H1 (cell line): Measurements from ENCODE around the gene SLC30A7. TPM values are rescaled to one million over a fixed set of nuclear protein-coding genes. Genes with fewer than 3 reads are reported as not detected.

Experiments
- CTCF ChIA-PET: fragments of 300-600 bp; sonication (Branson Sonifier 250); formaldehyde crosslinking; loops from one replicate; lab custom pipeline; 2021; ENCODE audit not compliant: partially characterized antibody; lab: Charles Lee
- POLR2A ChIA-PET: fragments of 300-600 bp; sonication (Branson Sonifier 250); formaldehyde crosslinking; loops from one replicate; lab custom pipeline; 2021; ENCODE audit warnings: inconsistent platforms; ENCODE audit not compliant: partially characterized antibody; lab: Charles Lee
- DNase-seq, 2 experiments: peaks; one replicate each; pipeline versions ENCODE4 v3.0.0 to v3.0.0-alpha.2; 2010 to 2022; ENCODE audit warnings: low spot score in 2 of 2, low read depth in 1 of 2, mixed read lengths in 1 of 2
- FAIRE-seq: peaks from 2 replicates; lab custom pipeline; 2011; peaks lifted over from hg19 to GRCh38; lab: Jason Lieb, UNC
- H2AFZ ChIP-seq: 2 replicates; pipeline ENCODE4 v1.8.1; 2012; ENCODE audit warnings: low read length, inconsistent platforms
- H2AK5ac ChIP-seq: 2 replicates; pipeline ENCODE4 v1.6.1; 2013; ENCODE audit warnings: low read depth, low read length
- H2BK120ac ChIP-seq: replicated peaks from 2 replicates; pipeline ENCODE3; 2013; ENCODE audit warnings: low read depth, low read length, inconsistent platforms
- H2BK12ac ChIP-seq: 2 replicates; pipeline ENCODE4 v1.6.1; 2013; ENCODE audit warnings: low read depth, low read length
- H2BK15ac ChIP-seq: 2 replicates; pipeline ENCODE4 v1.6.1; 2013; ENCODE audit warnings: low read length
- H2BK20ac ChIP-seq: 2 replicates; pipeline ENCODE4 v1.6.1; 2013; ENCODE audit warnings: low read length
- H2BK5ac ChIP-seq: 2 replicates; pipeline ENCODE4 v1.6.1; 2013; ENCODE audit warnings: low read depth, low read length
- H3K14ac ChIP-seq: 2 replicates; pipeline ENCODE4 v1.6.1; 2013; ENCODE audit warnings: inconsistent platforms; ENCODE audit not compliant: insufficient read length
- H3K18ac ChIP-seq: 2 replicates; pipeline ENCODE4 v1.6.1; 2013; ENCODE audit warnings: low read length; ENCODE audit errors: extremely low read depth
- H3K23ac ChIP-seq: 2 replicates; pipeline ENCODE4 v1.6.1; 2013; ENCODE audit warnings: inconsistent platforms; ENCODE audit not compliant: insufficient read length
- H3K23me2 ChIP-seq: 2 replicates; pipeline ENCODE4 v1.6.1; 2013; ENCODE audit warnings: low read depth, low read length
- H3K27ac ChIP-seq: 2 replicates; pipeline ENCODE4 v1.6.1; 2011; ENCODE audit warnings: low read depth, low read length, inconsistent platforms
- H3K27me3 ChIP-seq, 4 experiments: replicated peaks in 1 of 4; 1 replicate in 1 of 4; 2 replicates in 3 of 4; pipeline versions ENCODE4 v1.6.1 to v1.8.1; 2011 to 2013; ENCODE audit warnings: low read length in 3 of 4, mild to moderate bottlenecking in 3 of 4, inconsistent platforms in 2 of 4, mixed read lengths in 2 of 4, moderate library complexity in 1 of 4; ENCODE audit not compliant: control insufficient read depth in 3 of 4, insufficient read depth in 3 of 4; ENCODE audit errors: extremely low read depth in 1 of 4
- H3K36me3 ChIP-seq, 4 experiments: 2 replicates each; pipeline versions ENCODE4 v1.6.1 to v1.8.1; 2011 to 2013; ENCODE audit warnings: mild to moderate bottlenecking in 4 of 4, low read length in 3 of 4, moderate library complexity in 2 of 4, control low read depth in 1 of 4, inconsistent platforms in 1 of 4; ENCODE audit not compliant: insufficient read depth in 4 of 4, control insufficient read depth in 2 of 4
- H3K4ac ChIP-seq: replicated peaks from 2 replicates; pipeline ENCODE3; 2013; ENCODE audit warnings: low read length, low read depth, mixed read lengths, inconsistent platforms; ENCODE audit not compliant: insufficient read length
- H3K4me1 ChIP-seq, 4 experiments: replicated peaks in 1 of 4; 1 replicate in 1 of 4; 2 replicates in 3 of 4; pipeline versions ENCODE4 v1.6.1 to v1.8.1; 2011 to 2013; ENCODE audit warnings: low read length in 3 of 4, inconsistent platforms in 2 of 4, mixed read lengths in 1 of 4; ENCODE audit not compliant: insufficient read depth in 4 of 4, control insufficient read depth in 3 of 4
- H3K4me2 ChIP-seq, 2 experiments: 2 replicates each; pipeline versions ENCODE4 v1.6.1 to v1.8.1; 2011 to 2013; ENCODE audit warnings: low read depth in 2 of 2, low read length in 2 of 2, control low read depth in 1 of 2, inconsistent platforms in 1 of 2, mild to moderate bottlenecking in 1 of 2; ENCODE audit not compliant: insufficient read depth in 1 of 2
- H3K4me3 ChIP-seq, 4 experiments: fragments of 200-600, 300-600 bp in 1 of 4; sonication (generic), shearing (Covaris generic), sonication (Bioruptor Twin) in 1 of 4; 2 replicates each; pipeline versions ENCODE4 v1.5.1 to v1.8.1; 2011 to 2016; ENCODE audit warnings: low read length in 4 of 4, low read depth in 3 of 4, control low read depth in 2 of 4, inconsistent platforms in 2 of 4, mild to moderate bottlenecking in 2 of 4, mixed read lengths in 1 of 4, moderate library complexity in 1 of 4; ENCODE audit not compliant: insufficient read depth in 2 of 4; ENCODE audit errors: extremely low read depth in 1 of 4
- H3K56ac ChIP-seq: replicated peaks from 2 replicates; pipeline ENCODE3; 2013; ENCODE audit warnings: low read depth, mild to moderate bottlenecking, mixed read lengths, low read length, inconsistent platforms; ENCODE audit not compliant: insufficient read length
- H3K79me1 ChIP-seq: 2 replicates; pipeline ENCODE4 v1.6.1; 2013; ENCODE audit warnings: low read depth, low read length, control low read depth
- H3K79me2 ChIP-seq, 2 experiments: 2 replicates each; pipeline versions ENCODE4 v1.6.1 to v1.8.1; 2012 to 2013; ENCODE audit warnings: low read length in 2 of 2, mild to moderate bottlenecking in 2 of 2, inconsistent platforms in 1 of 2; ENCODE audit not compliant: insufficient read depth in 2 of 2, control insufficient read depth in 1 of 2
- H3K9ac ChIP-seq, 4 experiments: replicated peaks in 1 of 4; 1 replicate in 1 of 4; 2 replicates in 3 of 4; pipeline versions ENCODE4 v1.6.1 to v1.8.1; 2011 to 2013; ENCODE audit warnings: low read depth in 3 of 4, low read length in 3 of 4, control low read depth in 2 of 4, mild to moderate bottlenecking in 2 of 4, moderate library complexity in 2 of 4, inconsistent platforms in 1 of 4; ENCODE audit errors: extremely low read depth in 1 of 4
- H3K9me3 ChIP-seq, 2 experiments: 2 replicates each; pipeline versions ENCODE4 v1.6.1 to v1.8.1; 2012 to 2013; ENCODE audit warnings: mild to moderate bottlenecking in 2 of 2, moderate library complexity in 2 of 2, control low read depth in 1 of 2, inconsistent platforms in 1 of 2, low read depth in 1 of 2, low read length in 1 of 2, mixed read lengths in 1 of 2; ENCODE audit not compliant: insufficient read depth in 2 of 2
- H4K20me1 ChIP-seq, 2 experiments: replicated peaks in 1 of 2; 2 replicates each; pipeline versions ENCODE3 to v1.8.1; 2011 to 2013; ENCODE audit warnings: inconsistent platforms in 2 of 2, low read length in 2 of 2, mild to moderate bottlenecking in 1 of 2; ENCODE audit not compliant: insufficient read depth in 2 of 2, control insufficient read depth in 1 of 2
- H4K5ac ChIP-seq: 2 replicates; pipeline ENCODE4 v1.6.1; 2013; ENCODE audit warnings: low read length, low read depth, mixed read lengths, inconsistent platforms; ENCODE audit not compliant: insufficient read length
- H4K8ac ChIP-seq: 2 replicates; pipeline ENCODE4 v1.8.0; 2013; ENCODE audit warnings: mild to moderate bottlenecking, moderate library complexity, low read length, inconsistent platforms; ENCODE audit not compliant: insufficient read depth; ENCODE audit errors: extremely low read depth
- H4K91ac ChIP-seq: replicated peaks from 2 replicates; pipeline ENCODE3; 2013; ENCODE audit warnings: low read length, mixed read lengths, inconsistent platforms; ENCODE audit not compliant: insufficient read length
- CBX5 ChIP-seq: fragments of 300-800, 300-1000 bp; sonication (generic); IDR thresholded peaks from 2 replicates; pipeline ENCODE4 v1.7.1; 2016; ENCODE audit warnings: antibody characterized with exemption, low read length, low read depth
- CREB1 ChIP-seq: IDR thresholded peaks from 2 replicates; pipeline ENCODE4 v1.6.1; 2012; ENCODE audit warnings: inconsistent platforms
- GABPA ChIP-seq: IDR thresholded peaks from 2 replicates; pipeline ENCODE4 v1.6.1; 2011; ENCODE audit warnings: mild to moderate bottlenecking, low read length, moderate library complexity, borderline replicate concordance; ENCODE audit not compliant: insufficient read depth
- GTF2F1 ChIP-seq: IDR thresholded peaks from 2 replicates; pipeline ENCODE4 v1.6.1; 2012; ENCODE audit warnings: low read depth, low read length, improper control_type of control experiment, borderline replicate concordance
- HDAC6 ChIP-seq: IDR thresholded peaks from one replicate; pipeline ENCODE4 v1.7.1; 2012; ENCODE audit warnings: low read depth, mild to moderate bottlenecking, inconsistent platforms, low read length, moderate library complexity
- JUN ChIP-seq: IDR thresholded peaks from 2 replicates; pipeline ENCODE4 v1.6.1; 2011; ENCODE audit warnings: low read depth, mild to moderate bottlenecking, improper control_type of control experiment, low read length
- KDM1A ChIP-seq: fragments of 200-600, 300-600 bp; sonication (generic); IDR thresholded peaks from 2 replicates; pipeline ENCODE4 v1.7.1; 2016; ENCODE audit warnings: mild to moderate bottlenecking, low read length, borderline replicate concordance
- KDM5A ChIP-seq: fragments of 200-600 bp; IDR thresholded peaks from 2 replicates; pipeline ENCODE4 v1.7.1; 2012; ENCODE audit warnings: mild to moderate bottlenecking, low read length, inconsistent platforms, mixed read lengths
- MAFK ChIP-seq: IDR thresholded peaks from 2 replicates; pipeline ENCODE4 v1.6.1; 2012; ENCODE audit warnings: low read depth, mild to moderate bottlenecking, improper control_type of control experiment, low read length
- POLR2A ChIP-seq, 2 experiments: IDR thresholded peaks; 1 replicate in 1 of 2; 2 replicates in 1 of 2; pipeline ENCODE4 v1.6.1; 2011; ENCODE audit warnings: low read depth in 2 of 2, low read length in 2 of 2, mild to moderate bottlenecking in 2 of 2; ENCODE audit errors: control extremely low read depth in 1 of 2
- POLR2AphosphoS5 ChIP-seq: IDR thresholded peaks from 2 replicates; pipeline ENCODE4 v1.6.1; 2011; ENCODE audit warnings: low read depth, low read length
- SUZ12 ChIP-seq: fragments of 200-600 bp; sonication (generic); IDR thresholded peaks from 2 replicates; pipeline ENCODE4 v1.6.1; 2012; ENCODE audit warnings: mild to moderate bottlenecking, inconsistent platforms, low read length, moderate library complexity, mixed read lengths
- TAF7 ChIP-seq: optimal IDR thresholded peaks from 2 replicates; pipeline ENCODE3; 2011; ENCODE audit warnings: low read depth, mild to moderate bottlenecking, inconsistent platforms, low read length, moderate library complexity, borderline replicate concordance
- ZNF274 ChIP-seq: IDR thresholded peaks from 2 replicates; pipeline ENCODE4 v1.7.0; 2012; ENCODE audit warnings: low read length, borderline replicate concordance; ENCODE audit errors: extremely low read depth
- WGBS, 2 experiments: shearing (Covaris generic) in 1 of 2; methylation state at CpG; one replicate each; pipeline versions ENCODE4 v1.1.6 to v1.1.7; 2013 to 2015; ENCODE audit warnings: low lambda C conversion rate in 2 of 2, mixed read lengths in 2 of 2, inconsistent platforms in 1 of 2, low coverage in 1 of 2, missing lambda C conversion rate in 1 of 2; ENCODE audit not compliant: insufficient replicate concordance in 2 of 2, insufficient coverage in 1 of 2, insufficient read length in 1 of 2; ENCODE audit errors: extremely low coverage in 1 of 2, missing lambda C conversion rate in 1 of 2; 5-methylcytosine and 5-hydroxymethylcytosine counted together
- polyA plus RNA-seq, 7 experiments: library from polyadenylated mRNA; depleted of rRNA in 3 of 7; stranded (reverse) in 5 of 7; unstranded in 2 of 7; fragments of >200 nt in 5 of 7; fragments of 200-250 nt in 2 of 7; gene quantifications; 1 replicate in 5 of 7; 2 replicates in 1 of 7; 4 replicates in 1 of 7; pipeline versions ENCODE4 v1.2.1 to v1.2.3, GENCODE V29; 2011 to 2013; ENCODE audit warnings: missing spikeins in 2 of 7, mixed read lengths in 2 of 7
- total RNA-seq: library from RNA; stranded (reverse); fragmentation: NEBNext Ultra II Directional; extraction: Animal tissue kit (Norgen Biotek cat#: 25700); gene quantifications from 2 replicates; pipeline ENCODE4 v1.2.1, GENCODE V29; 2021
- TF ChIP-seq, protein P1 (sequence below): IDR thresholded peaks from 2 replicates; pipeline ENCODE4 v1.6.1; 2011; ENCODE audit warnings: low read depth, mild to moderate bottlenecking, low read length; ENCODE audit not compliant: insufficient read depth

The SLC30A7 gene
- total and polyA plus RNA-seq, 2 of the 8 experiments (the other 6 are each of a cell fraction or from before 2014, with no cell fraction given): 5.5 to 22.1 TPM

DNA sequence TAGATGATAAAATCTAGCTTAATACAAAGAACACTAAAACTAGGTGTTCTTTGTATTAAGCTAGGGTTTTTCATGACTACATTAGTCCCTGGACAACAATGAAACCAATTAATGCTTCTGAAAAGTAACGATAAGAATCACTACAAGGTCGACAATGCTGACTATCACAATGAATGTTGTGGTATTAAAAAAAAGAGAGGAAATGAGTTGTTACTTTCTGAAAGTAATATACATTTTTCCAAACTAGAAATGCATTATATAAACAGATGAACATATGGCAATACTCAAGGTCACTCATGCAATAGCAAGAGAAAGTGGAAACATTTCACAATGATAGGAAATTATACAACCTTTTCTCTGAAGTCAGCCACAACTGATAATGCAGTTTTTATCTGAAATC, 110.7 kb downstream of the SLC30A7 start:
- DNase-seq (no peak), FAIRE-seq (peak; percentile 7)
- Histone ChIP-seq H4K20me1 (no peaks in the 10 kb centered on the region), H3K27ac (no peak overlapping the region), H4K8ac (no peak overlapping the region), H3K18ac (no peak overlapping the region), H3K4me3 (no peak overlapping the region), H3K9ac (no peak overlapping the region), H3K79me2 (no peaks in the 10 kb centered on the region), H3K4ac (no peak overlapping the region), H2BK15ac (no peak overlapping the region), H2BK12ac (no peak overlapping the region), H3K79me1 (no peaks in the 10 kb centered on the region), H3K27me3 (no peaks in the 10 kb centered on the region), H3K4me1 (peaks cover 0 to 4% (median 0%) of the 10 kb centered on the region in 4 experiments; a peak in 1 of 7 replicates), H4K5ac (no peak overlapping the region), H3K56ac (no peak overlapping the region), H2BK20ac (no peak overlapping the region), H3K23me2 (no peaks in the 10 kb centered on the region), H2AK5ac (no peak overlapping the region), H3K9me3 (no peaks in the 10 kb centered on the region), H2BK5ac (no peak overlapping the region), H2AFZ (no peak overlapping the region), H3K36me3 (peaks cover 0 to 4% (median 0%) of the 10 kb centered on the region in 4 experiments; a peak in 2 of 8 replicates), H2BK120ac (no peak overlapping the region), H3K14ac (no peak overlapping the region), H4K91ac (no peak overlapping the region), H3K23ac (no peak overlapping the region), H3K4me2 (no peak overlapping the region)
- WGBS, 2 experiments: 96% methylated on average over 2 of the region's 2 CpGs; no CpG with 5 or more reads in 1 of the 2 experiments
- POLR2A ChIA-PET: interaction anchor here (1.6 kb wide), 1 partner anchor 9 kb away, joined by 3 read pairs; no protein-coding TSS in a partner anchor
- CTCF ChIA-PET: no interaction called here
- TF ChIP-seq KDM1A (no peak), KDM5A (no peak), SUZ12 (no peak), CBX5 (no peak), HDAC6 (no peak), GABPA (no peak), POLR2AphosphoS5 (no peak), GTF2F1 (no peak), TAF7 (no peak), MAFK (no peak), ZNF274 (no peak), POLR2A (IDR thresholded peaks at IDR 0.05; ENCODE audit: control extremely low read depth in 1 of 2, low read depth in 2 of 2, low read length in 2 of 2) (no peak), CREB1 (no peak), JUN (no peak)
- TF ChIP-seq, protein P1, sequence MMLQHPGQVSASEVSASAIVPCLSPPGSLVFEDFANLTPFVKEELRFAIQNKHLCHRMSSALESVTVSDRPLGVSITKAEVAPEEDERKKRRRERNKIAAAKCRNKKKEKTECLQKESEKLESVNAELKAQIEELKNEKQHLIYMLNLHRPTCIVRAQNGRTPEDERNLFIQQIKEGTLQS: no peak
